GM21619 (cell line): ENCODE measurements around the gene TNFRSF1A.

Experiments used
- ATAC-seq: cut with Tn5 transposase; IDR thresholded peaks from one replicate; pipeline ENCODE4 v1.9.1; 2021; ENCODE audit not compliant: unreplicated experiment

Gene TNFRSF1A

GRCh38 chr12:6279631-6280030 lies 62.2 kb downstream of the TNFRSF1A start:
- no peak for ATAC-seq

GRCh38 chr12:6279256-6279628 lies 62.6 kb downstream of the TNFRSF1A start:
- no peak for ATAC-seq
